Kidney (tissue), 14 donors: Measurements from ENCODE around the gene MACROD1. TPM values are rescaled to one million over a fixed set of nuclear protein-coding genes. Genes with fewer than 3 reads are reported as not detected.

Experiments used
- DNase-seq, 5 donors: peaks; one replicate each; pipeline ENCODE4 v3.0.0-alpha.2; 2013 to 2020
- FAIRE-seq: peaks from 2 replicates; lab custom pipeline; 2012; peaks lifted over from hg19 to GRCh38; lab: Jason Lieb, UNC
- H3K27ac ChIP-seq, 2 donors: one replicate each; pipeline ENCODE4 v1.7.0; 2013; ENCODE audit warnings: low read depth in 2 of 2, low read length in 2 of 2, inconsistent platforms in 1 of 2
- H3K27me3 ChIP-seq: one replicate; pipeline ENCODE4 v1.7.1; 2013; ENCODE audit warnings: low read length, inconsistent platforms; ENCODE audit not compliant: control insufficient read depth, insufficient read depth
- H3K36me3 ChIP-seq, 3 donors: one replicate each; pipeline versions ENCODE4 v1.7.0 to v1.7.1; 2013; ENCODE audit warnings: low read length in 3 of 3, control low read depth in 1 of 3, inconsistent platforms in 1 of 3; ENCODE audit not compliant: insufficient read depth in 3 of 3, control insufficient read depth in 2 of 3
- H3K4me1 ChIP-seq, 3 donors: one replicate each; pipeline versions ENCODE4 v1.7.0 to v1.7.1; 2013; ENCODE audit warnings: low read length in 3 of 3, inconsistent platforms in 1 of 3, low read depth in 1 of 3; ENCODE audit not compliant: control insufficient read depth in 2 of 3, insufficient read depth in 2 of 3
- H3K4me3 ChIP-seq, 3 donors: one replicate each; pipeline versions ENCODE4 v1.7.0 to v1.8.1; 2013; ENCODE audit warnings: low read length in 3 of 3, control low read depth in 1 of 3, inconsistent platforms in 1 of 3
- H3K9ac ChIP-seq, 3 donors: one replicate each; pipeline versions ENCODE4 v1.7.0 to v1.7.1; 2013; ENCODE audit warnings: low read length in 3 of 3, control low read depth in 1 of 3, inconsistent platforms in 1 of 3
- H3K9me3 ChIP-seq, 3 donors: one replicate each; pipeline versions ENCODE4 v1.7.0 to v1.7.1; 2013; ENCODE audit warnings: low read length in 3 of 3, control low read depth in 1 of 3, inconsistent platforms in 1 of 3; ENCODE audit not compliant: control insufficient read depth in 2 of 3, insufficient read depth in 1 of 3
- intact Hi-C: fragments of 100-400 bp; cut with DNase I; formaldehyde crosslinking; loops from one replicate; pipeline ENCODE4 v1.11.1; 2022
- polyA plus RNA-seq: library from polyadenylated mRNA; stranded (reverse); fragments of 350-450 nt; fragmentation: Illumina TruSeq; extraction: RNeasy Lipid Tissue Mini Kit (QIAGEN cat#74804); gene quantifications from one replicate; pipeline ENCODE4 v1.2.3, GENCODE V29; 2014; ENCODE audit warnings: low read depth, low replicate concordance; ENCODE audit not compliant: insufficient read depth
- total RNA-seq: library from RNA; stranded (reverse); fragmentation: NEBNext Ultra II Directional; extraction: Animal tissue kit (Norgen Biotek cat#: 25700); gene quantifications from one replicate; pipeline ENCODE4 v1.2.1, GENCODE V29; 2021
- TF ChIP-seq, protein P1 (sequence below): IDR thresholded peaks from 3 replicates; pipeline ENCODE4 v1.5.1; 2012; ENCODE audit warnings: mild to moderate bottlenecking, moderate library complexity, borderline replicate concordance; ENCODE audit not compliant: insufficient read depth; ENCODE audit errors: extremely low read depth
- donor health status: control.
- donor health status: control.
- donor health status: control.
- donor health status: control.
- donor health status: control.
- donor health status: DM: yes; HTN: yes; CAD: no.
- donor health status: Normal renal cell carcinoma (clear cell type).

Gene MACROD1
- total and polyA plus RNA-seq, 2 donors from 2014 or later = 27.8 to 176 TPM

DNA sequence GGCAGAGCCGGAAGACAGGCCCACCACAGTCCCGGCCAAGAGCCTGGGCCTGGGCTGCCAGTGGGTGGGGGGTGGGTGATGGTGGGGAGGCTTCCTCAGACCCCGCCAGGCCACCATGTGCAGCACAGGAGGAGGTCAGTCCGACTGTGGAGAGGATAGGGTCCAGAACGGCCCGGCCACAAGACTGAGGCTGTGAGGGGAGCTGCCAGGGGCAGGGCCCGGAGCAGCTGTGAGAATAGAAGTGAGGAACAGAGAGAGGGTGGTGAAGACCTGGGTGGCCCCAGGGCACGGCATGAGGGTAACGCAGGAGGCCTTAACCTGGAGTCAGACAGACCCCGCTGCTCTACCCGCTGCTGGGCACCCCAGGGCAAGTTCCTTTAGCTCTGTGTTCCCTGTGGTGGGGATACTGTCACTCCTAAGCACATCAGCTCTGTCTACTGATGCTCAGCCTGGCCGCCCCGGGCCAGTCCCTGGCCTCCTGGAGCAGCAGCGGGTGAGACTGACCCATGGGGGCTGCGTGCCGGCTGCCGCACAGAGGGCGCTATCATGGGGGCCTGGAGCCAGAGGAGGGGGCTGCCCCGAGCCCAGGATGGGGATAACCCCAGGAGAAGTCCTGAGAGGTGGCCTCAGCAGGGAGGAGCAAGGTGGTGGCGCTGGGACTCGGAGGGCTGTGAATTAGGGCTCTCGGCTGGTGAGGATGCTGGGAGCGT lies 42.3 kb upstream of the MACROD1 start:
- DNase-seq = peak in 2 of 5 donors; percentile 30 to 78
- H3K27ac ChIP-seq = peak overlapping the region; percentile 78 to 88
- no peak overlapping the region for H3K4me3 ChIP-seq
- H3K9ac ChIP-seq = peak overlapping the region in 1 of 3 donors; percentile 46
- H3K9me3 ChIP-seq = no peaks in the 10 kb centered on the region
- no peak for FAIRE-seq
- intact Hi-C loops = no loop called here
- peaks cover 0 to 5% (median 0%) of the 10 kb centered on the region in 3 donors for H3K4me1 ChIP-seq
- peaks cover 0 to 17% (median 6%) of the 10 kb centered on the region in 3 donors for H3K36me3 ChIP-seq
- TF ChIP-seq, protein P1, sequence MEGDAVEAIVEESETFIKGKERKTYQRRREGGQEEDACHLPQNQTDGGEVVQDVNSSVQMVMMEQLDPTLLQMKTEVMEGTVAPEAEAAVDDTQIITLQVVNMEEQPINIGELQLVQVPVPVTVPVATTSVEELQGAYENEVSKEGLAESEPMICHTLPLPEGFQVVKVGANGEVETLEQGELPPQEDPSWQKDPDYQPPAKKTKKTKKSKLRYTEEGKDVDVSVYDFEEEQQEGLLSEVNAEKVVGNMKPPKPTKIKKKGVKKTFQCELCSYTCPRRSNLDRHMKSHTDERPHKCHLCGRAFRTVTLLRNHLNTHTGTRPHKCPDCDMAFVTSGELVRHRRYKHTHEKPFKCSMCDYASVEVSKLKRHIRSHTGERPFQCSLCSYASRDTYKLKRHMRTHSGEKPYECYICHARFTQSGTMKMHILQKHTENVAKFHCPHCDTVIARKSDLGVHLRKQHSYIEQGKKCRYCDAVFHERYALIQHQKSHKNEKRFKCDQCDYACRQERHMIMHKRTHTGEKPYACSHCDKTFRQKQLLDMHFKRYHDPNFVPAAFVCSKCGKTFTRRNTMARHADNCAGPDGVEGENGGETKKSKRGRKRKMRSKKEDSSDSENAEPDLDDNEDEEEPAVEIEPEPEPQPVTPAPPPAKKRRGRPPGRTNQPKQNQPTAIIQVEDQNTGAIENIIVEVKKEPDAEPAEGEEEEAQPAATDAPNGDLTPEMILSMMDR = no peak
- H3K27me3 ChIP-seq = no peaks in the 10 kb centered on the region

DNA sequence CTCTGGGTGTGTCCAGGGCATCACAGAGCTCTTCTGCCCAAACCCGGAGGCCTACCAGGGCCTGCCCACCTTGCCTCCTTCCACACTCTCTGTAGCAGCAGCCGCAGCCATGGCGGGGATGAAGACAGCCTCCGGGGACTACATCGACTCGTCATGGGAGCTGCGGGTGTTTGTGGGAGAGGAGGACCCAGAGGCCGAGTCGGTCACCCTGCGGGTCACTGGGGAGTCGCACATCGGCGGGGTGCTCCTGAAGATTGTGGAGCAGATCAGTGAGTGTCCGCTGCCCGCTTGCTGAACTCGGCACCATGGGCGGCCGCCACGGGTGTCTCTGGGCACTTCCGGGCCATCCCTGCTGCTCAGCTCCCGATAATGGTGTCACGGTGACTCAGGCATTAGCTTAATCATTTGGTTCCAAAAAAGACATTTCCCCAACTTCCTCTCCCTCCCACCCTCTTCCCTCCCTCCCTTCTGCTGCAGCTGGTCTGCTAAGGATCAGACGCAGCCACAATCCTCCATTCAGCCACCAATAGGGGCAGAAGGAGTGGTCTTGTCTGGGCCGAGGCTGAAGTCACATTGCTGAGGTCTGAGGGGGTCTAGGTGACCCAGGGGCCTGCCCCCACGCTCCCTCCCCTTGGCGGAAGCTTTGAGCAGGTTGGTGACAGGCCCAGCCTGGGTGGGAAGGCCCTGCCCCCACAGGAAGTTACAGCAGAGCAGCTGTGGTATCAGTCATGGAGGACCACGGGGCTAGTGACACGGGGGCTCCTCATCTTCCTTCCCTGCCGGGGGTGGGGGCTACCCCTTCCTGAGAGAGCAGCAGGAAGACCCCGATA lies 41.6 kb upstream of the MACROD1 start:
- FAIRE-seq = no peak
- intact Hi-C loops = no loop called here

DNA sequence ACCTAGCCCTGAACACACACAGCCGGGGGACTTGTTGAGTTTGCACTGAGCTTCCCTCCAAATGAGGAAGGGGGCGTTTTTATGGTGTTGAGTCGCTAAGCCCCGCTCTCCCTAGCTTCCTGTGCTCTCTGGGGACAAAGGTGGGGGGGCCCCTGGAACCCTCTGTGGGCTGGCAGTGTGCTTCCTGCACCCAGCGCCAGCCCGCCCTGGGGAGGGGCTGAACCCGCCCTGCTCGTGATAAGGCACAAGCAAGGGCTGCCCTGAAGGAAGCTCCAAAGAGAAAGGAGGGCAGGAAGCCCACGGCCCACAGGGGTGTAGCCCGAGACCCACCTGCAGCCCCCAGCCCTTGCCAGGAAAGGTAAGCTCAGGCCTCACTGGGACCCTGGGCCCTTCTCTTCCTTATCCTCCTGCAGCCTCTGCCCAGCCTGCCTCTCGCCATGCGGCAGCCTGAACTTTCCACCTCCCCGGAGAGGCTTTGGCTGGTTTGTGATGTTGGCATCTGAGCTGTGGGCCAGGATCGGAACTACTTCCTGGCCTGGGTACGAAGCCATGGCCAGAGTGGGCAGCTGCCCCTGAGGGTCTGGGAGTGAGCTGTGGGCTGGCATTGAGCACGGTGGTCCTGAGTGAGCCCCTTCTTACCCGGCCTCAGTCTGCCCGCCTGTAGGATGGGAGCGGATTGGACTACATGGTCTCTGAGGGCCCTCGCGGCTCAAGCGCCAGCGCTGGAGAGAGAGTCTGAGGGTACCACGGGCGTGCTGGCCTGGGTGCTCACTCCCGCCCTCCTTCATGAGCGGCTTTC lies 40.7 kb upstream of the MACROD1 start, which contains the start of gene FERMT3:
TSS of gene FERMT3 (plus strand) at position 265 of the 799 bp plus-strand sequence. CDS start 644 bp downstream, outside the sequence.
- Histone ChIP-seq H3K27ac (peak within 1 kb of the TSS; percentile 88 to 90), H3K9ac (peak within 1 kb of the TSS in 2 of 3 donors; percentile 4 to 61), H3K36me3 (peaks cover 4 to 26% (median 15%) of the 10 kb centered on the region in 3 donors), H3K4me1 (peaks cover 0 to 5% (median 0%) of the 10 kb centered on the region in 3 donors), H3K9me3 (no peaks in the 10 kb centered on the region), H3K4me3 (peak within 1 kb of the TSS in 2 of 3 donors; percentile 30 to 46), H3K27me3 (no peaks in the 10 kb centered on the region)
- intact Hi-C loops = no loop called here
- FAIRE-seq = no peak
- TF ChIP-seq, protein P1 = no peak
- DNase-seq = peak in 3 of 5 donors; percentile 25 to 90 (median 47)

More for the DNA sequence above, 41.6 kb upstream of the MACROD1 start:
- TF ChIP-seq, protein P1 = no peak
- no peaks in the 10 kb centered on the region for H3K27me3 ChIP-seq
- DNase-seq = peak; percentile 33 to 93 (median 58)
- no peaks in the 10 kb centered on the region for H3K9me3 ChIP-seq
- peak overlapping the region in 2 of 3 donors; percentile 30 to 46 for H3K4me3 ChIP-seq
- peak overlapping the region; percentile 88 to 90 for H3K27ac ChIP-seq
- H3K9ac ChIP-seq = peak overlapping the region in 2 of 3 donors; percentile 4 to 61
- peaks cover 4 to 24% (median 14%) of the 10 kb centered on the region in 3 donors for H3K36me3 ChIP-seq
- peaks cover 0 to 5% (median 0%) of the 10 kb centered on the region in 3 donors for H3K4me1 ChIP-seq
